ENCODE data around the gene LY86.

The LY86 gene

DNA sequence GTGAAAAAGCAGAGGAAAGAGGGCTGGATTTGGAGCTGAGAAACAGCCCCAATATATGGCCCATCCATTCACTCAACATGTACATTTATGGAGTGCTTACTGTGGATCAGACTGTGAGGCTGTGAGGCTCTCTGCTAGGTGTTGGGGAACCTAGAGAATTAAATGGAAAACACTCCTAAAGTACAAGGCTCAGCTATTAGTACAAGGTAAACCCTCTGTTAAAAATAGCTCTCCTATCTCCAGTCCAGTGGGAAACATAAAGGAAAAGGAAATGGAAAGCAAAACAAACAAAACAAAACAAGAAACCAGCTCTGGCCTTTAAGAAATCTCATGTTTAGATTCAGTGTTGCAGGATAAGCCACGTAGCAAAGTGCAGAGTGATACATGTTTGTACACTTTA, 35.0 kb downstream of the LY86 start:
- no peak for DNase-seq (ENCODE audit: low spot score)

DNA sequence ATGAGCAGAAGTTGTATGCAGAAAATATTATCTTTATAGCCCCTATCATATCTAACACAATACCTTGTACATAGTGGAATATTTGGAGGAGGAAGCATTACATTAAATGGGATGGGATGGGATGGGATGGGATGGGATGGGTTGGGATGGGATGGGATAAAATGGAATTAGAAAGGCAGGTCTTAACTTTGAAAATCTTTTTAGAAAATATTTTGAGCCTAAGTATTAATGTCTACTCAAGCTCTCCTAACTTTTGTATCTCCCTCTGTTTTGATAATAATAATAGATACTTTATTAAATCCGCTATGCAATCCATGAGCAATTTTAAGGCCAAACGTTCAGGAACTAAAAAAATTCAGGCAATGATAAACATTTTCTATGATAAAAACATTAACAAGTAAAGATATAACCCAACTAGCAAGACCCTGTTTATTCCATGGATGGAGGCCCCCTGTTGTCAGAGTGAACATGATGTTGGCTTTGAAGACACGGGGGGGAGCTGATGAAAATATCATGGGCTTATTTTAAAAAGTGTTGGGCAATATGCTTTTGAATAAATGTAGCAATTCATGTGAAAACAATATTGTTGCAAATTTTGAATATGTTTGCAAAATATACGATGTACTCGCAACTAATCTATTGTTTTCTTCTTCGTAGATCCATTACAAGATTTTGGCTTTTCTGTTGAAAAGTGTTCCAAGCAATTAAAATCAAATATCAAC, 35.9 kb downstream of the LY86 start:
- no peak for DNase-seq (ENCODE audit: low spot score)

DNA sequence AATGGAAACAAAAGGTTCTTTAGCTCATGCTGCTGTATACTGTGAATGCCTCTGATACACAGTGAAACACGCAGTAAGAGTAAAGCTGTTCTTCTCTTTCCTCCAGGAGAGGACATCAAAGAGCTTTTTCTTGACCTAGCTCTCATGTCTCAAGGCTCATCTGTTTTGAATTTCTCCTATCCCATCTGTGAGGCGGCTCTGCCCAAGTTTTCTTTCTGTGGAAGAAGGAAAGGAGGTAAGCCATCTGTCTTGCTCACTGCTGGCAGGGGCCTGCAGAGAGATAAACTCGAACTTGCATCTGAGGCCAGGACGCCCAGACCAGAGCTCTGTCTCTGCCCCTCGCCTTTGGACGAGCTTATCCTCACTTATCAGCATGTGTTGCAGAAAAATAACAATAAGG, 37.7 kb downstream of the LY86 start:
- DNase-seq (ENCODE audit: low spot score): no peak

DNA sequence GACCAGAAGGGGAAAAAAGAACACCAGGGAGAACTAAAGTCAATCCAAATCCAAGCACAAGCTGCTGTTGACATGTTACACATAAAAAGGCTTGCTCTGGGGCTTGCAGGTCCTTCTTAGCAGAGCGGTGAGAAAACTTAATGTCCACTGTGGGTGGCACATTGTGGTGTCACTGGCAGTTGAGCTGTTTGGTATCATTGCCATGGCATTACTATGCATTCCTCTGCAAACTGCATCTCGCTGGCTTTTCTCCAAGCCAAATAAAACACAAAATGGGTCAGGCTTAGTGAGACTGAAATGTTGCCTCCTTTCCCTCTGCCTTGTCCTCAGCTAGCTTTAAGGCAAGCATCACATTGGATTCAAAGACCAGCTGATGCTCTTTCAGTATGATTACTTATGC, 40.9 kb downstream of the LY86 start:
- no peak for DNase-seq (ENCODE audit: low spot score)

DNA sequence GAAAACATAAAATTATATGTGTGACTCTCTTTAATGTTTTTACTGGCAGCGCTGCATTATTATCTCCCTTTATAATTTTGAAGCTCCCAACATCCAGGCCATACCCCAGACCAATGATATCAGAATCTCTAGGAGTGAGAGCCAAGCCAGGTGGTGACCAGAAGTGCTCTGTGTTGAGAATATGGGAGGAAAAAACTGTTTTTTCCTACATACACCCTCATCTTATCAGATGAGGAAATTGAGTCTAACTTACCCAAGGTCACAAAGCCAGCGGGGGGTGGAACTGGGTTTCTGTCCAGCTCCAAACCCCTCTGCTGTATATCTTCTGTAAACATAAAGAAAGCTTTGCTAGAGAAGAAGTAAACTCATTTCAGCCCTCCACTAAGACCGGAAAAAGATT, 42.5 kb downstream of the LY86 start:
- DNase-seq (ENCODE audit: low spot score): no peak

DNA sequence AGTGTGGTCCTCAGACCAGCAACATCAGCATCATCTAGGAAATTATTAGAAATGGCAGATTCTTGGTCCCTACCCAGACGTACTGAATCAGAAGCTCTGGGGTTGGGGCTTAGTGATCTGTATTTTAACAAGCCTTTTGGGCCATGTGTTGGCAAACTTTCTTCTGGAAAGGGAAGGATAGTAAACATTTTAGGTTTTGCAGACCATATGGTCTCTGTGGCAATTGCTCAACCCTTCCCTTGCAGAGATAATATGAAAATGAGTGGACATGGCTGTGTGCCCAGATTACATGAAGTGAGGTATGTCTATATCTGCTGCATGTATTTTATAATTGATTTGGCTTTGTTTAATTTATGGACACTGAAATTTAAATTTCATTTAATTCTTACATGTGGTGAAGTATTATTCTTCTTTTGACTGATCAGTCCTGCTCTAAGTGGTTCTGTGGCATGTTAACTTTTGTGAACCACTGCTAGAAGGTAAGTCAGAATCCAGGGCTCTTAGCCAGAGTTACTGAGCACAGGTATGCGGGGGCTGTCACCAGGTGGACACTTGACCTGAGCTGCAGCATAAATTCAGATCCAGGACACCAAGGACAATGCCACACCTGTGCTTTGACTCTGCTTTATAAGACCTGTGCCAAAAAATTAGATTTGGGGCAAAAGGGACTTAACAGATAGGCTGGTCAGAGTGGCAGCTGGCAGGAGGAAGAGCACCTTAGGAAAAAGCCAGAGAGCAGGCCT, 43.2 kb downstream of the LY86 start:
- no peak for DNase-seq (ENCODE audit: low spot score)

DNA sequence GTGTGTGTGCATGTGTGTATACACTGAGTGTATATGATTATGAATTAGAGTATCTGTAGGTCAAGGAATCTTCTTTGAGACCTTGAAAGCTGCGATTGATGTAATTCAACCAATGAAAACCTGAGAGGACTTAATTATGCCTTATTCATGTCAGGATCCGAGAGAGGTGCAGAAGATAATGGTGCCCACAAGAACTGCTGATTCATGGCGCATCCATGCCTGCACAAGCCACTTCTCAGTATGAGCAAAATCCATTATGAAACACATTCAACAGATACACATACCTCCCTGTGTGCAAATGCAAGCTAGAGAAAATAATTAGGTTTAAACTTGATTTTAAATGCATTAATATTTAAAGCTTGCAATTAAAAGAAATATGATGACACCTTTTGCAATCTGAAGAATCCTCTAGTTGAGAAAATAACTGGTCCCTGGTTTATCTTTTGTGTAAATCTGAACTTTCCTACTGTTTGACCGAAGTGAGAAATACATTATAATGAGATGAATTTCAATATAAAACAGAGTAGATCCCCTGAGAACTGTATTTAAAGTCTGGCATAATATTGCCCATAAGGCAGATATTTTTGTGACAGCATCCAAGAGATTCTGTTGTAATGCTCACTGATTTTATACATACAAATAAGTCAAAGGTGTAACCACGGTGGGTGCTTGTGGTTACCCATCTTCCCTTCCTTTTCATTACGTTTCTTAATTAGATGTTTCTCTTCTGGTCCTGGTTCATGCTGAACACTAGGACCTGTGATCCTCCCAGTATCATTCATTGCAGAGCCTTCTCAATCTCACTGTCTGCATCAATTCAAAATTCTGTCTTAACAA, 45.6 kb downstream of the LY86 start:
- DNase-seq (ENCODE audit: low spot score): no peak

DNA sequence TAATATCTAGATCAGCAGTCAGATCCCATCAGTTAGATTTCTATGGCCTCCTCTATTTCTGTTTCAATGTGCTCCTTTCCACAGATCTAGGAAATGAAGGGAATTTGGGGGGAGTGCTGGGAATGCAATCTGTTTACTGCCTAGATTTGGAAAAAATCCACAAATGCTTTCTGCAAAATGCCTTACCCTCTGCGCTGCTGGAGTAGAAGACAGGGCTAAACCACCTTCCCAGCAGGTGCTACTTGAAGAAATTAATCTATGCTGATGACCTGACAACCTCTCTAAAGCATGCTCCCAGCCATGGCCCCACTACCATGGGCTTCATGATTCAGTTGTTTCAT, 46.2 kb downstream of the LY86 start:
- DNase-seq (ENCODE audit: low spot score): no peak

DNA sequence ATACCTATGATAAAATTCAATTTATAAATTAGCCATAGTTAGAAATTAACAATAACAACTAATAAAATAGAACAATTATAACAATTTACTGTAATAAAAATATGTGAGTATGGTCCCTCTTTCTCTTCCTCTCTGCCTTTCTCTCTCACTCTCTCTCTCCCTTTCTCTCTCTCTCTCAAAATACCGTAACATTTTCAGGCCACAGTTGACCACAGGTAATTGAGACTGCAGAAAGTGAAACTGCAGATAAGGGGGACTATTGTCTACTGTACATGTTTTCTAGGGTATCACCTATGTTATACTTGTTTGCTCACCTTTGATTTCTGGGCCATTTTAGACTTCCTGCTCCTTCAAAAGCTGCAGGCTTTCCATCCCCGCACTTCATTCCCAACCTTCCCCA, 46.8 kb downstream of the LY86 start:
- DNase-seq (ENCODE audit: low spot score): no peak

DNA sequence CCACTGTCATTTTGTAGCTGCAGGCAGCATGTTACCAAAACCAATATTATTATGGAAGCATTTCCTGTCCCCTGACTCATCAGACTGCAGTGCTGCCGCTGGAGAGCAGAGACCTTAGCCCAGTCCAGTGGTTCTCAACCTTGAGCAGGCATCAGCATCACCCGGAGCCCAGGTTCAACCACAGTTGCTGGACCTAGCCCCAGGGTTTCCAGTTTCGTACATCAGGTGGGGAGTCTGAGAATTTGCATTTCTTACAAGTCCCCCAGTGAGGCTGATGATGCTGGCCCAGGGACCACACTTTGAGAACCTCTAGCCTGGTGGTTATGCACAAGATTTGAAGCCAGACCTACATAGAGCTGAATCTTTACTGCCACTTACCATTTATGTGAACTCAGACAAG, 47.3 kb downstream of the LY86 start:
- DNase-seq (ENCODE audit: low spot score): no peak

DNA sequence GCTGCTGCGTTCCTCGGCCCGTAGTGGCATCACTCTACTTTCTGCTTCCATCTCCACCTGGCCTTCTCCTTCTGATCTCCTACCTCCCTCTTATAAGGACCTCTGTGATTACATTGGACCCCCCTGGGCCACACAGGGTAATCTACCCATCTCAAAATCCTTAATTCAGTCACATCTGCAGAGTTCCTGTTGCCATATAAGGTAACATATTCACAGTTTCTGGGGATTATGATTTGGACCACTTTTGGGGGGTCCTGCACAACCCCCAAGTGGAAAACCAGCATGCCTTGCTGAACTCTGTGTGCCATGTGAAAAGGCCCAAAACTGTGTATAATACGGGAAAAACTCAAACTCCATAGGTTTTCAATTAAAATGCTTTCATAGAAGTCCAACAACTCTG, 51.1 kb downstream of the LY86 start:
- no peak for DNase-seq (ENCODE audit: low spot score)

DNA sequence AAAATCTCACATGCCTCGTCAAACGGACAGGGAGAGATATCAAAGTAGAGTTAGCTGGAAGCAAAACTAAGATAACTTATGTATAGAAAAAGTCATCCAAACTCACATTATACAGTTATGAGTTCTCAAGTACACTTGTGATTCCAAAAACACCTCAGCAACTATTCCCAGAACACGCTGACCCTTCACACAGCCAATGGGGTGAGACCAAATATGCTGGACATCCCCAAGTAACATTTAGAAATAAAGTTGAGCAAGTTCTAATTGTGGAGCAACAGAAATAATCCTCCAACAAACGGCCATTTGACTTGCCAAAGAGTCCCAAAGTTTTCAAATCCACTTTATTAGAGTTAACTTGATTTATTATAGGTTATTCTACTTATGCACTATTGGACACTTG, 52.4 kb downstream of the LY86 start:
- DNase-seq (ENCODE audit: low spot score): no peak

DNA sequence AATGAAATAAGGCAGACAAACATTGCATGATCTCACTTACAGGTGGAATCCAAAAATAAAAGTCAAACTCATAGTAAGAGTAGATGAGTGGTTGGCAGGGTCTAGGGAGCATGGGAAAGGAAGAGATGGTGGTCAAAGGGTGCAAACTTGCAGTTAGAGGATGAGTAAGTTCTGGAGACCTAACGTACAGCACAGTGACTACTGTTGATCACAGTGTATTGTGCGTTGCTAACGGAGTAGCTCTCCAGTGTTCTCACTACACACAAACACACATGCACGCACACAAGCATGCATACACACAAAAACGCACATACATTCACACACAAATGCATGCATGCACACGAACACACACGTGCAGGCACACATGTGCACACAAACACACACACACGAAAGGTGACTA, 54.9 kb downstream of the LY86 start:
- DNase-seq (ENCODE audit: low spot score): no peak

DNA sequence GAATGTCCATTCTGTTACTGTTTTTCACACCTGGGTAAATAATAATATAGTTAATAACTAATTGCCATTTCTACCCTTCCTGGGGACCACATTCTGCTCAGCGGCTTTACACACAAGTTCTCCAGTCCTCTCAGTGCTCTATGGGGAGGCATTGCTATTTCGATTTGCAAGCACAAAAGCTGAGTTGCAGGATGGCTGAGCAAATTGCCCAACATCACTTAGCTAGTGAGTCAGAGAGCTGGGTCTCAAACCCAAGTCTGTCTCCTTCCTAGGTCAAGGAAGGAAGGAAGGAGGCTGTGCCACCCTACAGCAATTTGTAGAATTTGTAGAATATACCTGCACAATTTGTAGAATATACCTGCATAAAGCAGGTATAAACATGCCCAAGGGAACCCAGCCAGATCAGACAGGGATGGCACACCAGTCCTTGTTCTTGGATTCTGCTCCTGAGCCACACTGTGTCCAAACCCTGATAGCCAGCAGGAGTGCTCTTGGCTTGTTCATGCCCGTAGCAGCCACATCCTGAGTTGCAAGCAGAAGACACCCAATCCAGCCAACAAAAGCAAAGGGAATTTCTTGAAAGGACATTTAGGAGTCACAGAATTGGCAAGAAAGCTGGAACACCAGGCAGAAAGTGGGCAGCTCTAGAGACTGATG, 56.9 kb downstream of the LY86 start:
- no peak for DNase-seq (ENCODE audit: low spot score)

DNA sequence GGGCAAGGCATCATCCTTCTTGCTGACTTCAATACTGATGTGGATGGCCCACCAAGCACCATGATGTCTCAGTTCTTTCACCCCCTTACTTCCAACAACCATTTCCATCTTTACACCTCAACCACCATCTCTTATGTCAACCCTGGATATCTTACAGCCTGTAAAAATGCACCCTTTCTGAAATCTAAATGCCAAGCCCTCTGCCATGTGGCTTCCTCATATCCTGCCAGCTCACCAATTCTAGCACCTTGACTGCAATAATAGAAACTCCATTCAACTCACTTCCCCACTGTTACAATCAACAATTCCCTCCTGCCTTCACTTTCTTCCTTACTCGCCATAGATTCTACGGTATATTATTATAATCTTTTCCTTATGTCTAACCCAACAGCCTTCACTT, 57.9 kb downstream of the LY86 start:
- DNase-seq (ENCODE audit: low spot score): no peak

DNA sequence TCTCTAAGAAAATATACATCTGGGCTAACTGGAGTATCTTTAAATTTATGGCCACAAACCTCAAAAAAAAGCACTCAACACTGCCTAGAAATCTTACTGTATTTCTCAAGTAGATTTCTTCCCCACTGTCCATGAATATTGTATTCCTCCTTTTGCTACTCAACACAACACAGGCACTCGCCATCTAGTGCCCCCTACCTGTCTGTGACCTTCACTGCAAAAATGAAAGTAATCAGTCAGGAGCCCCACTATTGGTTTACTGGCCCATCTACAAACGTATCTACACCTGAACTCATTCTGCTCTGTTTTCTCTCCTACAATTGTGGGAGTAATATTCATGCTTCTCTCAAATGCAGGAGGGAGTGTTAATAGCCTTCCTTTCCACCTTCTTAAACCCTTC, 58.3 kb downstream of the LY86 start:
- no peak for DNase-seq (ENCODE audit: low spot score)

DNA sequence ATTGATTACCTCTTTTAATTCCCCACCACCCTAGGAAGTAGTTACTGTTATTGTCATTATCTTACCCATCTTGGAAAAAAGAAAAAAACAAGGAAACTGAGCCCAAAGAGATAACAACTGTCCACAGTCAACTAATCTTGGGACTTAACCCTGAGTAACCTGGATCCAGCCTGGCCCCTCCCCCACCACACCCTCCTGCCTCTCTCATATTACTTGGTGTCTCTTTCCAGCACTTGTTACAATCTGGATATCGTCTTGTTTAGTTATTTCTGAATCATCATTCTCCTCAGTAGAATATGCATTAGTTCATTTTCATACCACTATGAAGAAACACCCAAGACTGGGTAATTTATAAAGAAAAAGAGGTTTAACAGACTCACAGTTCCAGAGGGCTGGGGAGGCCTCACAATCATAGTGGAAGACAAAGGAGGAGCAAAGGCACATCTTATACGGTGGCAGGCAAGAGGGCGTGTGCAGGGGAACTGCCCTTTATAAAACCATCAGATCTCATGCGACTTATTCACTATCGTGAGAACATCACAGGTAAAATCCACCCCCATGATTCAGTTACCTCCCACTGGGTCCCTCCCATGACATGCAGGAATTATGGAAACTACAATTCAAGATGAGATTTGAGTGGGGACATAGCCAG, 60.3 kb downstream of the LY86 start:
- DNase-seq (ENCODE audit: low spot score): no peak

DNA sequence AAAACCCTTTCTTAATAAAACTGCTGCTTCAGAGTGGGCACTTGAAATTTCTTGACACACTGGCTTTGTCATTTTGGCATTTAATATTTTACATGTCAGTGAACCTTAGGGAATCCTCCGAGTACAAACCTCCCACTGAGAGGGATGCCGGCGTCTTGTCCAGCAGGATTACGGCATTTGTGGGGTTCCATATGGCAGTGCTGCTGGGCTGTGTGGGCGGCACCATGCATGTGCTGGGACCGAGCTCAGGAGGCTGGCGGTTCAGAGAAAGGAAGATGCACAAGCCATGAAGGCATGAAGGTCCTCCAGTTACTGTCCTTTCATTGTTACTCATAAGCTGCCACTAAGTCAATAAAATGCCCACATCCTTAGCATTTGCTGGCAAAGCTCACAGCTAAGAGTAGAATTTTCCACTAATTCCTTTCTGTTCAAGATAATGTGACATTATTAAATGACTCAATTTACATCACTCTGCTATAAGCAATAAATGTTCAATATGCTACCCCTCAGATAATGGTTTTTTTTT, 61.4 kb downstream of the LY86 start:
- DNase-seq (ENCODE audit: low spot score): no peak

DNA sequence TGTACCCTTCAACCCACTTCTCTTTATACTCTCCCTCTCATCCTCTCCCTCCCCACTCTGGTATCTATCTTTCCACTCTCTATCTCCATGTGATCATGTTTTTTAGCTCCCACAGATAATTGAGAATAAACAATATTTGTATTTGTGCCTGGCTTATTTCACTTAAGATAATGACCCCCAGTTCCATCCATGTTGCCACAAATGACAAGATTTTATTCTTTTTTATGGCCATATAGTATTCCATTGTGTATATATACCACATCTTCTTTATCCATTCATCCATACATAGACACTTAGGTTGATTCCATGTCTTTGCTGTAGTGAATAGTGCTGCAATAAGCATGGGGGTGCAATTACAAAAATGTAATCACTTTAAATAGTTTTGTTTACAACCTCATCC, 62.3 kb downstream of the LY86 start:
- no peak for DNase-seq (ENCODE audit: low spot score)

DNA sequence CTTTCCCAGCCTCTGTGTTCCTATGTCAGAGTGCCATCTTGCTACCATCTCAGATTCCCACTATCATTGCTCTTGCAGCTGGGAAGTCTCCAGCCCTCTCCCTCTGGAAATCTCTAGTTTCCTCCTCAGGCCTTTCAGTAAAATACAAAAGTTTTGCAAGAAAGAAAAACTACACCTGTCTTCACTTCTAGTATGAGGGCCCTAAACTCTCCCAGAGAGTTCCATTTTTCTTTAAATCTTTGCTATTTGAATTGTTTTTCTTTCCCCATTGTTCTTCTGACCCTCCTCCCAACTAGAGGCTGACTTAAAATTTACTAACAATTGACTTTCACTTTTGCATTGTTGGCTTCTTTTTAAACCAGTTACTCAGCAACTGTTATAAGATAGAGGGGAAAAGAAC, 62.8 kb downstream of the LY86 start:
- DNase-seq (ENCODE audit: low spot score): no peak

DNA sequence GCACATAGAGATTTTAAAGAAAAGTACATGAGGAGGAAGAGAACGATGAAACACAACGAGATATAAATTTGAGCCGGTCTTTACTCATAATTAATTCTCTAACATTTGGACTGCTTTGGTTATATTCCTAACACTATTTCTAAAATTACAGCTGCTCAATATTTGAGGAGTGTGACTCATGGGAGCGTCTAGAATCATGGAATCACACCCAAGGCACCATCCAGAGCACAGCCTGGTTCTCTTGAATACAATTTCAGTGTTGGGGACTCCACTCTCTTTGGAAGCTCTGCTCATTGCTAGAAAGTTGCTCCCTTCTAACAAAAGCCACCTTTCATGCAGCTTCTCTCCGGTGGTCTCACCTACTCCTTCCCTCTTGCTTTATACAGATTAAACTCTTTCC, 64.4 kb downstream of the LY86 start:
- peak; percentile 35 for DNase-seq (ENCODE audit: low spot score)
